Measurements from ENCODE around the gene ONECUT3.

Gene ONECUT3

DNA sequence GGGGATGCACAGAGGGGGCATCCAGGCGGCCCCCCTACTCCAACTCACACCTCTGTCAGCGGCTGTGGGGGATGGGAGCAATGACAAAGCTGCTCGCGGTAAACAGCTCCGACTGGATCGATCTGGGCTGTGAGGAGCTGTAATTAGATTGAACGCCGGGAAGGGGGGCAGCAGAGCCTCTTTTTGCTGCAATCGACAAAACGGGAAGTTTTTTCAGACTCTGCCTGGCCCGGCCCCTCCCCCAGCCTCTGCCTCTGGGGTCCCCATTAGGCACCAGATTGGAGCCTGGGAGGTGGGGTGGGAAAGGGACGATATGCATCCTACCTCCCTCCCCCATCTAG, 16.3 kb downstream of the ONECUT3 start:
- peaks cover 27% of the 10 kb centered on the region for H3K9me3 Mint-ChIP-seq
- TF ChIP-seq, protein P1, sequence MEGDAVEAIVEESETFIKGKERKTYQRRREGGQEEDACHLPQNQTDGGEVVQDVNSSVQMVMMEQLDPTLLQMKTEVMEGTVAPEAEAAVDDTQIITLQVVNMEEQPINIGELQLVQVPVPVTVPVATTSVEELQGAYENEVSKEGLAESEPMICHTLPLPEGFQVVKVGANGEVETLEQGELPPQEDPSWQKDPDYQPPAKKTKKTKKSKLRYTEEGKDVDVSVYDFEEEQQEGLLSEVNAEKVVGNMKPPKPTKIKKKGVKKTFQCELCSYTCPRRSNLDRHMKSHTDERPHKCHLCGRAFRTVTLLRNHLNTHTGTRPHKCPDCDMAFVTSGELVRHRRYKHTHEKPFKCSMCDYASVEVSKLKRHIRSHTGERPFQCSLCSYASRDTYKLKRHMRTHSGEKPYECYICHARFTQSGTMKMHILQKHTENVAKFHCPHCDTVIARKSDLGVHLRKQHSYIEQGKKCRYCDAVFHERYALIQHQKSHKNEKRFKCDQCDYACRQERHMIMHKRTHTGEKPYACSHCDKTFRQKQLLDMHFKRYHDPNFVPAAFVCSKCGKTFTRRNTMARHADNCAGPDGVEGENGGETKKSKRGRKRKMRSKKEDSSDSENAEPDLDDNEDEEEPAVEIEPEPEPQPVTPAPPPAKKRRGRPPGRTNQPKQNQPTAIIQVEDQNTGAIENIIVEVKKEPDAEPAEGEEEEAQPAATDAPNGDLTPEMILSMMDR (IDR thresholded peaks at IDR 0.05; ENCODE audit: unreplicated experiment in 3 of 3) = no peak

DNA sequence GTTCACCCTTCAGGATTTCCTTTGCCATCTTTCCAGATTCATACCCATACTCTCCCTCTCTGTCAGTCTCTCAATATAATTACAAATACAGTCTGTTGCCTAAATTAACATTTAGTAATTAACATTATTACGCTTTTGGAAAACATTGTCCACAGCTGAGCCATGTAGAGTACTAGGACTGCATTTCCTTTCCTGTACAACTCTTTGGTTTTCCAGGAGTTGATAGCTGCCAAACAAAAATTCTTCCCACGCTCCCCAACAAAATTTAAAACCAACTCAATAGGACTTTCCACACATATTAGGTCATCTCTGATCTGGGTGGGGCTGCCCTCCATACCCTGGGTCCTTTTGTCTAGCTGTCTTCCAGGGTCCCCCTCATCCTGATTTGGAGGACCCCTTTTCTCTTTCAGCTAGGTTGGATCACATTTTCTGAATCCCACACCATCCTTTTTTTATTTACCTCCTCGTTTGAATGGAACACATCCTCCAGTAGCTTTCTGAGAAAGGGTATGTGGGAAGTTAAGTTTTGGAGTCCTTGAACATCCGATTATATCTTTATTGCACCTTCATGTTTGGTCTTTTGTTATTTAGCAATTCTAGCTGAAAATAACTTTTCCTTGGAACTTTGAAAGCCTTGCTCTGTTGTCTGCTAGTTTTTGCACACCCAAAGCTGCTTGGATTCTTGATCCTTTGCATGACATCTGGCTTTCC, 17.7 kb downstream of the ONECUT3 start:
- H3K27me3 Mint-ChIP-seq (ENCODE audit: low read depth) = peaks cover 97% of the 10 kb centered on the region
- H3K27ac Mint-ChIP-seq = no peak overlapping the region
- H3K9me3 Mint-ChIP-seq = peaks cover 27% of the 10 kb centered on the region
- TF ChIP-seq, protein P1 (IDR thresholded peaks at IDR 0.05; ENCODE audit: unreplicated experiment in 3 of 3) = no peak
- no peaks in the 10 kb centered on the region for H3K4me1 Mint-ChIP-seq
- H3K36me3 Mint-ChIP-seq (ENCODE audit: low read depth) = no peaks in the 10 kb centered on the region
- H3K4me3 Mint-ChIP-seq = no peak overlapping the region

More for the DNA sequence above, 16.3 kb downstream of the ONECUT3 start:
- Mint-ChIP-seq H3K27me3 (ENCODE audit: low read depth) (peaks cover 98% of the 10 kb centered on the region), H3K36me3 (ENCODE audit: low read depth) (no peaks in the 10 kb centered on the region), H3K4me3 (no peak overlapping the region), H3K4me1 (no peaks in the 10 kb centered on the region), H3K27ac (no peak overlapping the region)

DNA sequence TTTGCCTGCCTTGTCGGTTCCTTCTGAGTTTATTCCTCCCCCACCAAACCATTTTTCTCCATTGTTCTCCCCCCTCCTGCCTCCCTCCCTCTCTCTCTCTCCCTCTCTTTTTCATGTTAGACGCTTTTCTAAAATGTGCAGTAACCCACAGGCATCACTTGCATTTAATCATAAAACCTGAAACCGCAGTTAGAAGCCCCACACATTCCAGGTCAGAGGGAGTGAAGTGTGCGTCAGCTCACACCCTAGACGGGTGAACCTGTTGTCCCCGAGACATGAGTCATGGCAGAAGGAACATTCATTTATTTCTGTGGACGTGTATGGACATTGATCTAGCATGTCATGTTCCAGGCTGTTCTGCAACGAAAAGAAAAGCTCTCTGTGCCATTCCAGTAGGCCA, 19.9 kb downstream of the ONECUT3 start:
- H3K9me3 Mint-ChIP-seq = peaks cover 32% of the 10 kb centered on the region
- no peak overlapping the region for H3K4me3 Mint-ChIP-seq
- no peaks in the 10 kb centered on the region for H3K4me1 Mint-ChIP-seq

DNA sequence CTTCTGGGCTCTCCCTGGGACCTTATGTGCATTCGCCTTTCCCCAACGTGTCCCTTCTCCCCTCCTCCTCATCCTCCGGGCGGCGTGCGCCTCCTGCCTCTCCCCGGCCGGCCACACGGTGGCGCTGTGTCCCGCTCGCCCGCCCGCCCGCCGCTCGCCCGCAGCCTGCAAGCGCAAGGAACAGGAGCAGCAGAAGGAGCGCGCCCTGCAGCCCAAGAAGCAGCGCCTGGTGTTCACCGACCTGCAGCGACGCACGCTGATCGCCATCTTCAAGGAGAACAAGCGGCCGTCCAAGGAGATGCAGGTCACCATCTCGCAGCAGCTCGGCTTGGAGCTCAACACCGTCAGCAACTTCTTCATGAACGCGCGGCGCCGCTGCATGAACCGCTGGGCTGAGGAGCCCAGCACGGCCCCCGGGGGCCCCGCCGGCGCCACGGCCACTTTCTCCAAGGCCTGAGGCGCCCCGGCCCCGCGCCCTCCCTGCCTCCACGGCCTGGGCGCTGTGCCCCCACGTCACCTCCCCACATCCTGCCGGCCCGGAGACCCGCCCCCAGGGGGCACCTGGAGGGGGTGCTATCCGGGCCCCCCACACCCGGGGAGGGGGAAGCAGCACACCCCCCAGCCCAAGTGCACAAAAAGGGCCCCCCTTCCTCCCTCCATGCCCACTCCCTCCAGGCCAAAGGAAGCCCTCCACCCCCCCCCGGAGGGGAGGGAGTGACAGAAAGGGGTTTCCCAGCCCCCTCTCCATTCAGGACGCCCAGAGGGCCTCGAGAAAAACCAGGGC, 21.9 kb downstream of the ONECUT3 start:
- Mint-ChIP-seq H3K27ac (no peak overlapping the region), H3K9me3 (peaks cover 28% of the 10 kb centered on the region), H3K4me3 (no peak overlapping the region), H3K27me3 (ENCODE audit: low read depth) (peaks cover 95% of the 10 kb centered on the region), H3K36me3 (ENCODE audit: low read depth) (no peaks in the 10 kb centered on the region), H3K4me1 (peaks cover 6% of the 10 kb centered on the region)
- TF ChIP-seq, protein P1 (IDR thresholded peaks at IDR 0.05; ENCODE audit: unreplicated experiment in 3 of 3) = peak; percentile 26 to 46 (median 26)

More for the DNA sequence above, 19.9 kb downstream of the ONECUT3 start:
- Mint-ChIP-seq H3K27me3 (ENCODE audit: low read depth) (peaks cover 97% of the 10 kb centered on the region), H3K36me3 (ENCODE audit: low read depth) (no peaks in the 10 kb centered on the region), H3K27ac (no peak overlapping the region)
- TF ChIP-seq, protein P1 (IDR thresholded peaks at IDR 0.05; ENCODE audit: unreplicated experiment in 3 of 3) = no peak

DNA sequence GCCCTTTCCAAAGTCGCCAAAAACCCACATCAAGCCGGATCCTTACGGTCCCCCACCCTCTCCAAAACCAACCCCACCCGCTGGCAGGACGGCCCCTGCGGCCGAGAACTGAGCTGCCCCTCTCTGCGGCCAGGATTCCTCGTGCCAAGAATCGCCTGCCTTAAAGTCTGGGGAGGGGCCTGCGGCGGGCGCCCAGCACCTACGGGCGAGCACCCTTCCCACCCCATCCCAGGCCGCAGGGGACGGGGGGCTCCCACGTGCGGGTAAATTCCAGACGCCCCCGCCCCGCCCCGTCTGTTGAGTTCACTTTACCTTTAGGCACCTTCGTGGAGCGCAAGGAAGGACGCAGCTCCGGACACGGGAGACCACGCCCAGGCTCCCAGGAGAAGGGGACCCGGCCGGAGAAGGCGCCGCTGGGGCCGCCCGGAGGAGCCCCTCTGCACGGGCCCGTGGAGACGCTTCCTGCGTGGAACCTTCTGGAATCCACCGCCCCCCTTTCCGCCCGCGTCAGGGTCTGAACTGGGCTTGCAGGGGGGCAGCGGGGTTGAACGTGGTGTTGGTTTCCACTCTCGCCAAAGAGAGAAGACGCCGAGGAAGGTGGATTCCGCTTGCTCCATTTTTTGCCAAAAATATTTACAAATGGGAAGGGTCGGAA, 22.8 kb downstream of the ONECUT3 start:
- Mint-ChIP-seq H3K4me1 (peaks cover 6% of the 10 kb centered on the region), H3K36me3 (ENCODE audit: low read depth) (no peaks in the 10 kb centered on the region), H3K27me3 (ENCODE audit: low read depth) (peaks cover 95% of the 10 kb centered on the region), H3K4me3 (no peak overlapping the region), H3K9me3 (peaks cover 26% of the 10 kb centered on the region), H3K27ac (no peak overlapping the region)
- TF ChIP-seq, protein P1 (IDR thresholded peaks at IDR 0.05; ENCODE audit: unreplicated experiment in 3 of 3) = no peak
